Amygdala (tissue), 56 donors: ENCODE data around the gene PAMR1.
A peak's percentile ranks its signal among the peaks of the same experiment; 100 is the strongest.
"Not testable (repeated sequence)": the region's sequence is repeated elsewhere in the genome, so short reads cannot be mapped to it uniquely, and the experiment has no call there.

ENCODE experiments used
- DNase-seq, 56 donors: peaks; one replicate each; lab custom pipeline; 2025; lab: John Stamatoyannopoulos, UW

The PAMR1 gene

DNA sequence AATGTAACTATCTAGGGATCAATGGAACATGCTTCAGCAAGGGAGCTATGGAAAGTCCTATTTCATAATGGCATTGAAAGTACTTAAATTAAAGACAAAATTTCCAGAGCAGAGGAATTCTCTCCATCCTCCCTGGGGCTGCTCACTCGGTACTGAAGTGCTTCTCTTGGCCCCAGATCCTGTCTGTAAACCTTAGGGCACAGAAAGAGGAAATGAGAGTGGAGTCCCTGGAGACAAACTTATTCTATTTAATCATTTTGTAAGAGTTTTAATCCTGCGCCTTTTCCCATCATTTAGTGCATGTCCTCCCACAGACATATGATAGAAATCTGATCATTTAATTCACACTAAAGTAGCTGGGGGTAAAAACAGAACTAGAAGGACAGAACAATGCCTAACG, 20.9 kb upstream of the PAMR1 start:
- DNase-seq = no peak

- DNase-seq = no peak
Observed at GRCh38 chr11:35545391-35546003, 20.1 kb upstream of the PAMR1 start.

DNA sequence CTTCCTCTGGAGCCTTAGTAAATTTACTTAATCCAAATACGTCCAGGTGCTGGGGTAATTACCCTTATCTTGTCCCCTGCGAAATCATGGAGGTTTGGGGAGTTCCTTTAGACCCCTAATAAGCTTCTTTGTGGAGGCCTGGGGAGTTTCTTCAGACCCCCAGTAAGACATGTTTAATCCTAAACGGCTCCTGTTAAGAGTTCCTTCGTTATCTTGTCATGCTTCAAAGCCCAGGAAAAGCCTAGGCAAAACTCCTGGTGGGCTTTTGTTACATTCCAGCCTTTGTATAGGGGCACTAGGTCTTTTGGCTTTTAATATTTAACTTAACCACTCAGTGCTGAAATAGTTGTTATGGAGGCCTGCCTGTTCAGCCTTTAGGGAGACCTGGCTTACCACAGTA, 18.1 kb upstream of the PAMR1 start:
- DNase-seq = no peak

- no peak for DNase-seq
Observed at GRCh38 chr11:35541621-35542375, 16.4 kb upstream of the PAMR1 start.

- no peak for DNase-seq
Observed at GRCh38 chr11:35540526-35540925, 15.1 kb upstream of the PAMR1 start.

DNA sequence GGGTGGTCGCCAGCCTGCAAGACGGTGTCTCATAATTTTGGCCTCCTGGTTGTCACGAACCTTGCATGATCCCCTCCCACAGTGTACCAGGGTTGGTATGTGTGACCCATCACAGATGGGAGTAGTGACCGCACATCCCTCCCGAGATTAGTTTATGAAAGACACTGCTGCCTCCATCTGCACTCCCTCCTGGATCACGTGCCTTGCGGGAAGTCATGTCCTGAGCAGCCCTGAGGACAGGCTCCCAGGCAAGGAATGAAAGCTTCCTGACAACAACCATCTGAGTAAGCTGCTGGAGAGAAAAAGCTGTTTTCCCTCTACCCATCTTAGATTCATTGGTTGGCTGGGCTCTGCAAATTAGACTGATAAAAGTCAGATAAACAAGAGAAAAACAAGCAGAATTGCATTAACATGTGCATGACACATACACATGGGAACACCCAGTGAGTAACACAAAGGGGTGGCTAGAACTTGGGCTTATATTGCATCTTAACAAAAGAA, 14.4 kb upstream of the PAMR1 start:
- DNase-seq = no peak

GRCh38 chr11:35539256-35539655, 13.8 kb upstream of the PAMR1 start:
- no peak for DNase-seq

- DNase-seq = no peak
Observed at GRCh38 chr11:35536470-35536869, 11.1 kb upstream of the PAMR1 start.

DNA sequence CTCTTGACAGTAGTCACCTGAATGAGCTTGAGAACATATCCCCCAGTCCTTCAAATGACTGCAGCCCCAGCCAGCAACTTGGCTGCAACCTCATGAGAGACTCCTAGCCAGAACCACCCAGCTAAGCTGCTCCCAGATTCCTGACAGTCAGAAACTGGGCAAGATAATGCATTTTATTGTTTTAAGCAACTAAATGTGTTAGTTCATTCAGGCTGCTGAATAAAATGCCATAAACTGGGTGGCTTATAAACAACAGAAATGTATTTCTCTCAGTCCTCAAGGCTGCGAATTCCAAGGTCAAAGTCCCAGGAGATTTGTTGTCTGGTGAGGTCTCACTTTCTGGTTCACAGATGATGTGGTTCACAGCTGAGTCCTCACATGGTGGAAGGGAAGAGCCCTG, 5.8 kb upstream of the PAMR1 start:
- no peak for DNase-seq

GRCh38 chr11:35529971-35530495, 4.6 kb upstream of the PAMR1 start:
- peak in 1 of 56 donors; percentile 5 for DNase-seq

DNA sequence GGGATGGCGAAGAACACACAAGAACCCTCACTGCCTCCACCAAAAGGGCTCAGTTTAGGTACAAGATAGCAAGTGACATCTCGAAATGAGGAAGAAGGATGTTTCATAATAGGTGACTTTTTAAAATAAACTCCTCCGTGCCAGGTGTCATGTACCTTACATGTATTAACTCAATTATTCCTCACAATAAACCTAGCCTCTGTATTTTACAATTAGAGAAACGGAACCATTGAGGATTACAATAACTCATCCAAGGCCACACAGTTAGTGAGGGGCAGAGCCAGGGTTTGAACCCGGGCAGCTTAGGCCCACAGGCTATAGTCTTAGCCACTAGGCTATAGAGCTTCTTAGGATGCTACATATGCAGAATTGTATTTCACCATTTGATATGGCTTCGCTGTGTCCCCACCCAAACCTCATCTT, 965 bp upstream of the PAMR1 start:
- no peak for DNase-seq

GRCh38 chr11:35524780-35525179, 636 bp downstream of the PAMR1 start:
- no peak for DNase-seq

DNA sequence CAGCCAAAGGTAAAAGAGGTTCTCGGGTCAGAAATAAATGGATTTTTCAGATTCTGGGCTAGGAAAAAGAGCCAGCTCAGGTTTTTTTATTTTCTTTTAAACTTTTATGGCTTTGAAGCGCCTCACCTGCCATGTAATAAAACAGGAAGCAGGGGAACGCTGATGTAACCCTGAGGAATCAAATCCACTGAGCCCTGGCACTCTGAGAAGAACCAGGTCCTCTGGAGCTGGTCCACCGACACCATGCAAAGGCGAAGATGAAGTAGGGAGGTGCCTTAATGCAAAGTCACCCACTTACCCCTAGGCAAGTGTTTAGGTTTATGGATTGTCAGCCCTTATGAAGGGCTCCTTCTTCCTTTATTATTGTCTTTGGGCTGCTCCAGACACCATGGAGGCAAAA, 1.6 kb downstream of the PAMR1 start:
- DNase-seq = no peak

DNA sequence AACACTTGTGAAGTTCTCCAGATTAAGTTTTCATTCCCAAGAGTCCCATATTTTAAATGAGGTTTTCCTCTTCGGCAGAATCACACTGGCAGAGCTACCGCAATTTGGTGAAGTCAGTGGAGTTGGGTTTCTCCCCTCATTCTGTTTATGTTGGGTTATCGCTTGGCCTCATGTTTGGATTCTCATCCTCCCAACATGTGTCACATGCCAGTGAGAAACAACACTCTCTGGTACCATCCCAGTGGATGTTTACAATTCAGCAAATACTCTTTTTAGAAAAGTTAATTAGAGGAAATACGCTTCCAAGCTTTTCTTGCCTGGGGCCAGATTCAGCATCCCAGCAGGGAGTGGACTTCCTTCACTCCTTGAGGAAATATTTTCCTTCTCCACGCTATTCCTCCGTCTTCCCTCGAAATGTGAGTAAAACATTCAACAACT, 2.1 kb downstream of the PAMR1 start:
- no peak for DNase-seq

GRCh38 chr11:35522091-35522490, 3.3 kb downstream of the PAMR1 start:
- DNase-seq = not testable (repeated sequence)

- no peak for DNase-seq
Observed at GRCh38 chr11:35520376-35520775, 5.0 kb downstream of the PAMR1 start.

DNA sequence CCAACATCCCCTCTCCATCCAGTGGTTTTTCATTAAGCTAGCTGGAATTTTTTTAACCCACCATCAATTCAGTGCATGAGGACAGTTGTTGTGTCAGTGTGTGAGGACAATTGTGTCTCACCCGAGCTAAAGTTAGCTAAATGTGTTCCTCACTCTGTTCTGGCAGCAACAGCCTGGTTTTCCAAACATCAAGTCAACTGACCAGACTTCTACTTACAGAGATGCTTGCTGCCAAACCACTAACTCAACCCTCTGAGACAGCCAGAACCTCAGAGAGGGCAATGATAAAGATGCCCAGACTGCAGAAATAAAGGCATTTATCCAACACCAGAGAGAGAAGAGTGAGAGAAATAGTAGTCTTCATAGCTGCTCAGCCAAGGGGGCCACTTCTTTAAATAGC, 6.7 kb downstream of the PAMR1 start:
- no peak for DNase-seq

DNA sequence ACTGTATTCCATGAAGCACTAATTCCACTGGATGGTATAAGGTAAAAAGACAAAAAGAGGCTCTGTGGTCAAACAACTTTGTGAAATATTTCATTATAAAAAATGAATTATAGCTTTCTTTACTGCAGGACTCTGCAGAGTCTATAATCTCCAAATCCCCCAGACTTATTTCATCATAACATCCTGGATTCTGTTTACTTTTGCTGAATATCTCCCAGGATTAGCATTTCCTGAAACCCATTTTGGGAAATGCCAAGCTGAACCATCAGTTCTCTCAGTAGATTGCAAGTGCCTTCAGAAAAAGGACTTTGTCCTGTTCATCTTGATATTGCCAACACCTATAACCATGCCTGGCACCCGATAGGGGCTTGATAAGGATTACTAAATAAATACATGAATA, 7.9 kb downstream of the PAMR1 start:
- DNase-seq = no peak

- DNase-seq = no peak
Observed at GRCh38 chr11:35516403-35516802, 9.0 kb downstream of the PAMR1 start.

GRCh38 chr11:35515224-35515623, 10.2 kb downstream of the PAMR1 start:
- DNase-seq = no peak

DNA sequence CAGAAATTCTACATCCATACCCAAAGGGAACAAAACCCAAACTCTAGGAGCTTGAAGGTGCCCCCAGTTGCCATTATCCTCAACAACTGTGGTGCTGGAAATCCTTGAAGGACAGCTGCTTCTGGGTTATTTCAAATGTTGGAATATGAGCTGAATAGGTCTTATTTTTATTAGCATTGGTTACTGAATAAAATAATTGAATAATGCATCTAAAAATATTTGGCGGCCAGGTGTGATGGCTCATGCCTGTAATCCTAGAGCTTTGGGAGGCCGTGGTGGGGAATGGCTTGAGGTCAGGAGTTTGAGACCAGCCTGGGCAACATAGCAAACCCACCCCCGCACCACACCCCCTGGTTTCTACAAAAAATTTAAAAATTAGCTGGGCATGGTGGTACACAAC, 10.9 kb downstream of the PAMR1 start:
- no peak for DNase-seq

- DNase-seq = no peak
Observed at GRCh38 chr11:35511666-35512065, 13.8 kb downstream of the PAMR1 start.
